Neuron (in vitro differentiated cells): ENCODE measurements around the gene OXSR1.

ENCODE experiments used
- H2AFZ ChIP-seq: one replicate; pipeline ENCODE4 v1.6.1; 2013; ENCODE audit warnings: low read depth, mild to moderate bottlenecking, inconsistent platforms, low read length, moderate library complexity
- H3K27me3 ChIP-seq: one replicate; pipeline ENCODE4 v1.6.1; 2013; ENCODE audit warnings: low read length; ENCODE audit not compliant: insufficient read depth
- H3K36me3 ChIP-seq: one replicate; pipeline ENCODE4 v1.6.1; 2013; ENCODE audit warnings: low read length; ENCODE audit not compliant: insufficient read depth
- H3K4me1 ChIP-seq: one replicate; pipeline ENCODE4 v1.6.1; 2013; ENCODE audit warnings: low read length; ENCODE audit not compliant: insufficient read depth
- H3K4me3 ChIP-seq: 2 replicates; pipeline ENCODE4 v1.5.1; 2013; ENCODE audit warnings: mild to moderate bottlenecking, low read length, moderate library complexity
- H3K9me3 ChIP-seq: one replicate; pipeline ENCODE4 v1.6.1; 2013; ENCODE audit warnings: low read length

The OXSR1 gene

DNA sequence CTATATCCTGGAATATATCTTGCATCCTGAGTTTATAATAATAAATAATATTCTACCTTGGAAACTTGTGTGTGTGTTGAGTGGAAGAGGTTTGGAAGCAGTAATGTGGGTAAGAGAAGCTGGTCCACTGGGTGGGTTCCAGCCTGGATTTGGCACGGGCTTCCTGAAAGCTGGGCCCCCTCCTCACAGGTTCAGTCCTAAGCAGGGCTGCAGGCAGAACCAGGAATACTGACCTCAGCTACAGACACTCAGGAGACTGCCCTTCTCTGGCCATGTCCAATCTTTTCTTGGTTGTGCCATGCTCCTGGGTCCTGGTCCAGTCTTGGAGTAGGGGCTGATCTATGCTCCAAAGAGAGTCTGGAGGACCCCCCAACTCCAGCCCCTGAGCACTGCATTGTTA lies 22.4 kb upstream of the OXSR1 start:
- Histone ChIP-seq H2AFZ (no peak overlapping the region), H3K9me3 (peaks cover 5% of the 10 kb centered on the region), H3K36me3 (no peaks in the 10 kb centered on the region), H3K4me3 (no peak overlapping the region), H3K4me1 (no peaks in the 10 kb centered on the region), H3K27me3 (no peaks in the 10 kb centered on the region)

DNA sequence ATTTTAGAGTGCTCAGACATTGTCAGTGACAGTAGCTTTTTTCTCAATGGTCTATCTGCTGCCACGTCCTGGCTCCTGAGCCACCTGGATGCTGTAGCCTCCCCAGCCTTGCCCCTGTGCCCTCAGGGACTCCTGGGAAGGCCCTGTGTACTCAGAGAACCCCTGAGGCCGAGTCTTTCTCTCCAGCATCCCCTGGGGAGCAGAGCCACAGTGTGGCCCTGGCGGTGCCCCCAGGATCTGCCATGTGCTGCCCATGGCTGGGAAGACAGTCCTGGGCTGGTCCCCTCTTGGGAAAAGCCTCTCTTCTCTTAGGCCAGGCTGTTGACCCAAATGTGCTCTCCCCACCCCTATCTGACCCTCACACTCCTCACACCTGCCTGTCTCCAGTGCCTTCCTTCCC lies 21.8 kb upstream of the OXSR1 start:
- Histone ChIP-seq H3K4me1 (no peaks in the 10 kb centered on the region), H2AFZ (no peak overlapping the region), H3K36me3 (no peaks in the 10 kb centered on the region), H3K27me3 (no peaks in the 10 kb centered on the region), H3K9me3 (peaks cover 5% of the 10 kb centered on the region), H3K4me3 (no peak overlapping the region)

DNA sequence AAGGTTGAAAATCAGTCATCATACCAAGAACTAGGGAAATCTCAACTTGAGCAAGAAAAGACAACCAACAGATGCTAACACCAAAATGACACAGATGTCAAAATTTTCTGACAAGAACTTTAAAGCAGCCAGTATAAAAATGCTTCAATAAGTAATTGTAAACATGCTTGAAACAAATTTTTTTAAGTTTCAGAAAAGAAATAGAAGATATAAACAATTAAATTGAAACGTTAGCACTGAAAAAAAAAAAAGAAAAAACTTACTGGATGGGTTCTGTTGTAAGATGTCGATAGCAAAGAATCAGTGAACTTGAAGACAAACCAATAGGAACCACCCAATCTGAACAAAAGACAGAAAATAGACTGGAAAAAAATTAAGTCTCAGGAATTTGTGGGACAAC lies 18.8 kb upstream of the OXSR1 start:
- no peak overlapping the region for H2AFZ ChIP-seq
- no peaks in the 10 kb centered on the region for H3K4me1 ChIP-seq
- H3K36me3 ChIP-seq = no peaks in the 10 kb centered on the region
- H3K4me3 ChIP-seq = no peak overlapping the region
- H3K27me3 ChIP-seq = no peaks in the 10 kb centered on the region
- H3K9me3 ChIP-seq = peaks cover 5% of the 10 kb centered on the region

DNA sequence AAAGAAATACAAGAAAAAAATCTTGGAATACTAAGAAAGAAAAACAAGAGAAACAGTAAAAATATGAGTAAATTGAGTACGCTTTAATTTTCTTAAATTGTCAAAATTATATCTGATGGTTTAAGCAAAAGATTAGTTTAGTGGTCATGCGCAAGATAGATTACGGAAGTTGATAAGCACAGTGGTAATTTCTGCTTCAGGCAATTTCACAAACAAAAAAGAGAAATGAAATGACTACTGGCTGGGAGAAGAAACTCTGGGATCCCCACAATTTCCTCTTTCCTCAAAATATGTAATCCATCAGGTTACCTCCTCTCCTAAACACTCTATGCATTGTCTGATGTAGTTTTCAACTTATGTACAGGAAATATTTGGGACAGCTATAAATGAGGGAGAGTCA lies 17.9 kb upstream of the OXSR1 start:
- Histone ChIP-seq H3K27me3 (no peaks in the 10 kb centered on the region), H3K36me3 (no peaks in the 10 kb centered on the region), H3K4me3 (no peak overlapping the region), H3K9me3 (peaks cover 5% of the 10 kb centered on the region), H2AFZ (no peak overlapping the region), H3K4me1 (no peaks in the 10 kb centered on the region)

DNA sequence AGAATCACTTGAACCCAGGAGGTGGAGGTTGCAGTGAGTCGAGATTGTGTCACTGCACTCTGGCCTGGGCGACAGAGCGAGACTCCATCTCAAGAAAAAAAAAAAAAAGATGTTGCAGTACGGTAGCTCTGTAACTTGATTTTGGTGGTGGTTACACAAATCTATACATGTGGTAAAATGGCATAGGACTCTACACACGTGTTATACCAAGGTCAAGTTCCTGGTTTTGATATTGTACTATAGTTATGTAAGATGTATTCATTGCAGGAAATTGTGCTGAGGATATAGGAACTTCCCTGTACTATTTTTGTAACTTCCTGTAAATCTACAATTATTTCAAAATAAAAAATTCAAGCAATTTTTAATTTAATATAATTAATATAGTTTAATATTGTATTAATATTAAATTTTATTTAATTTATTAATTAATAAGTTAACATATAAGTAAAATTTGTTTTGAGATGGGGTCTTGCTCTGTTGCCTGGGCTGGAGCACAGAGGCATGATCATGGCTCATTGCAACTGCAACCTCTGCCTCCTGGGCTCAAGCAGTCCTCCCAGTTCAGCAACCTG lies 16.9 kb upstream of the OXSR1 start:
- no peaks in the 10 kb centered on the region for H3K27me3 ChIP-seq
- H3K4me1 ChIP-seq = no peaks in the 10 kb centered on the region

DNA sequence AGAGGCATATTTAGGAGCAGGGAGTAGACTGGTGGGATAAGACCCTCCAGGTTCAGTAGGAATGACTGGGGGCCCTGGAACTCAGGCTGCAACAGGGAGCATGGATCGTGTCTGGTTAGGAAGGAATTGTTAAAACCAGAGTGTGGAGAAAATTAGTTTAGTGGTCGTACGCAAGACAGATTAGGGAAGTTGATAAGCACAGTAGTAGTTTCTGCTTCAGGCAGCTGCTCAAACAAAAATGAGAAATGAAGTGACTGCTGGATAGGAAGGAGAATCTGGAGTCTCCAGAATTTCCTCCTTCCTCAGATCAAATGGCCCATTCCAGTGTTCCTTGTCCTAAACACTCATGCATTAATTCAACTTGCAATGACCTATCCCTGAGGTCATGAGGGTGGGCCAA lies 15.6 kb upstream of the OXSR1 start:
- Histone ChIP-seq H3K4me1 (no peaks in the 10 kb centered on the region), H3K4me3 (no peak overlapping the region), H2AFZ (no peak overlapping the region), H3K9me3 (peaks cover 5% of the 10 kb centered on the region), H3K27me3 (no peaks in the 10 kb centered on the region), H3K36me3 (no peaks in the 10 kb centered on the region)

More for the DNA sequence above, 16.9 kb upstream of the OXSR1 start:
- no peak overlapping the region for H2AFZ ChIP-seq
- H3K9me3 ChIP-seq = peaks cover 5% of the 10 kb centered on the region
- no peak overlapping the region for H3K4me3 ChIP-seq
- H3K36me3 ChIP-seq = no peaks in the 10 kb centered on the region

DNA sequence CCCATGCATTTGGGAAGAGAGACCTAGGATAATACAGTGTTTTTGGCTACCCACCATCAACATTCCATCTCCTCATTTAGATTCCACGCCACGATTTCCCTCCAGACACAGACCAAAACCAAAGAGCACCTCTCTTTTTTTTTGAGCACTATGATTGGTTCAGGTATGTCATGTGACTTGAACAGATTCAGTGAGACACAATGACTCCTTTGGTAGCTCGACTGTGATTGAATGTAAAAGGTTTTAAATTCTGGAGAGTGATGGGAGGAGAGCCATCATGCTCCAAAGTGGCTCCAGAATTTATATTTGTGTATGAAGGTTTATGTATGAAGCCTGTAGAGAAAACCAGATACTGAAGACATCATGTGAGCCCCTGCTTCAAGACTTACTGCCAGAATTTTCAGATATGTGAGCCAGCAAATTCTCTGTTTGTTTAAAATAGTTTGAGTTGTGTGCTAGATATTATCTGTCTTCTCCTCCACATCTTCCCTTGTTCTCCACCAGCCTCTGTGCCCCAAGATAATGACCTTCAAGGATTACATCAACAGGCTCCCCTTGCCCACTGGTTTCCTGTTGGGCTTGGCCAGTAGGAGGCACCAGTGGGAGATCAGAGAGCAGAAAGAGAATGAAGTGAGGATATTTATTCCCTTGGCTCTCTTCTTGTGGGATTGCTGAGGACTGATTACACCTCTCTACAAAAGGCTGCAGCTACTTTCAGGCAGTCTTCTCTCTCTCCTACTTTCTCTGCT lies 14.4 kb upstream of the OXSR1 start:
- no peak overlapping the region for H2AFZ ChIP-seq
- H3K9me3 ChIP-seq = peaks cover 4% of the 10 kb centered on the region
- H3K4me3 ChIP-seq = no peak overlapping the region
- H3K27me3 ChIP-seq = no peaks in the 10 kb centered on the region
- no peaks in the 10 kb centered on the region for H3K36me3 ChIP-seq
- no peaks in the 10 kb centered on the region for H3K4me1 ChIP-seq

DNA sequence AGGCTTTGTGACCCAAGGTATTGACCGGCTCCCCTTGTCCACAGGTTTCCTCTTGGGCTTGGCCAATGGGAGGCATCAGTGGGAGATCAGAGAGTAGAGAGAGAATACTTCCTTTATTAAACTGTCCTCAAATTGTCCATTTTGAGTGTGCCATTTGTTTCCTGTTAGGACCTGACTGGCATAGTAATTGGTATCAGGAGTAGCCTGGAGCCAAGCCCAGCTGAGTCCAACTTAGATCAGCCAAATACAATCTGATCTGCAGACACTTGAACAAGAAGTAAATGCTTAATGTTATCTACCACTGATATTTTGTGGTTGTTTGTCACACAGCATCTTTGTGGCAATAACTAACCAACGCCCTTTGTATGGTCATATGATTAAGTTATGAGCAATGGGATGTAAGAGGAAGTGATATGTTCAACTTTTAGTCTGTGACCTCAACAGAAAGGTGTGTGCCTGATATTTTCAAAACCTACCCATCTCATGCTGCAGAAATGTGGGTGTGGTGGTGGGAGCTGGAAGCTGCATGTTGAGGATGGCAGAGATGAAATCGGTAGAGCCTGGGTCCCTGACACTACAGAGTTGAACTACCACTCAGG lies 13.6 kb upstream of the OXSR1 start:
- no peaks in the 10 kb centered on the region for H3K27me3 ChIP-seq
- H3K4me3 ChIP-seq = no peak overlapping the region
- H3K9me3 ChIP-seq = no peaks in the 10 kb centered on the region
- no peak overlapping the region for H2AFZ ChIP-seq
- no peaks in the 10 kb centered on the region for H3K4me1 ChIP-seq
- no peaks in the 10 kb centered on the region for H3K36me3 ChIP-seq

DNA sequence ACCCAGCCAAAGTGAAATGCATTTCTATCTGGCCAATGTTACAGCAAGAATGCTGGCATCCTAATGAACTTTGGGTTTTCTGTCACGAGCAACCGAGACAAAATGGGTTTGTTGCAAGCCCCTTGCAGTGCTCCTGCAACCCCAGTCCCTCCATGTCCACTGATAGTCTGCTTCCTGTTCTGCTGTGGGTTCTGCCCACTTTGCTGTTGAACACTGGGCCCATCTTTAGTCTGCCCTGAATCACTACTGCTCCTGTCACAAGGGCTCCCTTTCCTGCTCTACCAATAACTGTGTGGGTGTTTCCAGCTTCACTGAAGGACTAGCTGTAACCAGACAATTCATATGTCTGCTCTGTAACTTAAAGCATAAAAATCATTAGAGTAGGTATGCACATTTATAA lies 12.7 kb upstream of the OXSR1 start:
- H3K27me3 ChIP-seq = no peaks in the 10 kb centered on the region
- H3K9me3 ChIP-seq = no peaks in the 10 kb centered on the region
- no peak overlapping the region for H3K4me3 ChIP-seq
- no peaks in the 10 kb centered on the region for H3K36me3 ChIP-seq
- H3K4me1 ChIP-seq = no peaks in the 10 kb centered on the region
- no peak overlapping the region for H2AFZ ChIP-seq

DNA sequence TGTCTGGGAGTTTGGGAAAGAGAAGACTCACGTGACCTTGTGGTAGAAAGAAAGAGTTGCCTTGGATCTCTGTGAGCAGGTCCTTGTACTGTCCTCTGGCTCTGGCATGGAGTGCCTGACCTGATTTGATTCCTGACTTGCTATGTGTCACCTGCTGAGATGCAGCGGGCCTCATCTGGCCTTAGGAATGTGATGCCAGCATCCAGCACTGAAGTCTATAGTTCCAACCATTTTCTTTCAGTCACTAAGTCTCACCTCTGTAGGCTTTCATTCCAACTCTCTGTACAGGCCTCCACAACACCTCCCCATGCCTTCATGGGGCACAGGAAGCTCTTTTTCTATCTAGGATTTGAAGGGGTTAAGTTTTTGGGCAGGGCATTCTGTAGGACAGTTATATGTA lies 12.1 kb upstream of the OXSR1 start:
- Histone ChIP-seq H3K27me3 (no peaks in the 10 kb centered on the region), H3K9me3 (no peaks in the 10 kb centered on the region), H3K4me3 (no peak overlapping the region), H3K36me3 (no peaks in the 10 kb centered on the region), H2AFZ (no peak overlapping the region), H3K4me1 (no peaks in the 10 kb centered on the region)

DNA sequence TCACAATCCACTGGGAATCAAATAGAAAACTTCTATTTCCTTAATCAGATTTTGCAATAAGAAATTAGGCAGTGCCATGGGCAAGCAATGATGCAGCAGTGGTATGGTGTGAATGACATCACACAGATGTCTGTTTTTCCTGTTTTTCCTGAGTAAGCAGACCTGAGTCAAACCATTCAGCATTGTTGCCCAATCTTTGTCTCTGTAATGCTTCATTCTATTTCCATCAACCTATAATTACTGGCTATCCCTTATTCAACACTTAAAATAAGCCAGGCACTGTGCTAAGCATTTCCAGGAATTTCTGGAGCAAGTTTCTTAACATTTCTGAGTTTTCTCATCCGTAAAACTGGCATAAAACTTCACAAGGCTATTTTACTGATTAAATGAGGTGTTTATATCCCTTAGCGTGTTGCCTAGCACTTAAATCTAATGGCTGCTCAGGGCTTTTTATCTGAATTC lies 11.3 kb upstream of the OXSR1 start:
- H3K4me1 ChIP-seq = no peaks in the 10 kb centered on the region
- no peak overlapping the region for H2AFZ ChIP-seq
- no peaks in the 10 kb centered on the region for H3K9me3 ChIP-seq
- no peaks in the 10 kb centered on the region for H3K27me3 ChIP-seq
- H3K36me3 ChIP-seq = no peaks in the 10 kb centered on the region
- no peak overlapping the region for H3K4me3 ChIP-seq

DNA sequence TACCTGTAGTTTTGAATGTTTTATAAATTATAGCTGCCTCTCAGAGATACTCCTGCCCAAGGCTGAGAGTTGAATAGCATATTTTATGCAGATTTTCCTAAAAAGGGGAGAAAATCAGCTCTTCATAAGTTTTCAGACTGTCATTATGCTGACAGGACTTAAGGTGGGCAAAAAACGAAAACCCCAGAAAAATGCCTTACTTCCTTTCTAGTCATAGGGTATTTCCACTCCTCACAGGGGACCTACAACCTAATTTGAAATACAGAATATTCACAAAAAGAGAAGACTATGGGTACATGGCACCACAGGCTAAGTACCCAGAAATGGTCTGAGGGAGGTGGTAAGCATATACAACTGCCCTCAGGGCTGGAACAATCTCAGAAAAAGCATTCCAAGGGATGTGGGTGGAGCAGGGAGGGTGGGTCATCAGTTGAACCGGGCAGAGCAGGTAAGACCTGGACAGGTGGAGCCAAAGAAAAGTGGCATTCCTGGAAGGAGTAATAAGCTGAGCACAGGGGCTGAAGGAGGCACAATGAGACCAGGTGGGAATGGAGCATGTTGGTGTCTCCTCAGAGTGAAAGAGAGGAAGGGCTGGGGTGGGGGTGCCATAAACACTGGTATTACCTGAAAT lies 10.6 kb upstream of the OXSR1 start:
- Histone ChIP-seq H3K4me3 (no peak overlapping the region), H3K4me1 (no peaks in the 10 kb centered on the region)

DNA sequence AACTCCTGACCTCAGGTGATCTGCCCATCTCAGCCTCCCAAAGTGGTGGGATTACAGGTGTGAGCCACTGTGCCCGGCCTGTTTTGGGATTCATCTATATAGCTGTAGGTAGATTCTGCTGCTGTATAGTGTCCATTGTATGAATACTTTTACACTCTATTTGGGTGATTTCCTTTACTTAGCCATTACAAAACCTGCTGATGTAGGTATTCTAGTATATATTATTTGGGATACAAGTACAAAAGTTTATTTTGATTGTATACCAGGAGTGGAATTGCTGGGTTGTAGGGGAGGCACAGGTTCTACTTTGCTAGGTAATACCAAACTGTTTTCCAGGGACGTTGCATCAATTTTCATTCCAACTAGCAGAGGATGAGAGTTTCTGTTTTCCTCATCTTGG lies 9.5 kb upstream of the OXSR1 start:
- no peaks in the 10 kb centered on the region for H3K9me3 ChIP-seq
- H3K27me3 ChIP-seq = no peaks in the 10 kb centered on the region
- H3K4me3 ChIP-seq = no peak overlapping the region
- no peaks in the 10 kb centered on the region for H3K36me3 ChIP-seq
- H3K4me1 ChIP-seq = no peaks in the 10 kb centered on the region
- H2AFZ ChIP-seq = no peak overlapping the region

More for the DNA sequence above, 10.6 kb upstream of the OXSR1 start:
- no peaks in the 10 kb centered on the region for H3K9me3 ChIP-seq
- no peaks in the 10 kb centered on the region for H3K27me3 ChIP-seq
- H2AFZ ChIP-seq = no peak overlapping the region
- H3K36me3 ChIP-seq = no peaks in the 10 kb centered on the region
